Activated naive CD8-positive, alpha-beta T cell (primary cell): ENCODE measurements around the gene ITGB5.
A peak's percentile ranks its signal among the peaks of the same experiment; 100 is the strongest.

Experiments used
- H3K27ac Mint-ChIP-seq: one replicate; pipeline ENCODE4 v1.8.0; 2021; ENCODE audit warnings: mixed read lengths
- H3K27me3 Mint-ChIP-seq: one replicate; pipeline ENCODE4 v1.8.0; 2021; ENCODE audit warnings: mixed read lengths
- H3K36me3 Mint-ChIP-seq: one replicate; pipeline ENCODE4 v1.8.0; 2021; ENCODE audit warnings: mixed read lengths
- H3K4me1 Mint-ChIP-seq: one replicate; pipeline ENCODE4 v1.8.0; 2021; ENCODE audit warnings: low read depth, mixed read lengths
- H3K4me3 Mint-ChIP-seq: one replicate; pipeline ENCODE4 v1.8.0; 2021; ENCODE audit warnings: mild to moderate bottlenecking, mixed read lengths
- H3K9me3 Mint-ChIP-seq: one replicate; pipeline ENCODE4 v1.8.0; 2021; ENCODE audit warnings: low read depth, mixed read lengths

ITGB5 gene

GRCh38 chr3:124907957-124908356 lies 20.8 kb upstream of the ITGB5 start:
- no peak overlapping the region for H3K4me3 Mint-ChIP-seq
- no peaks in the 10 kb centered on the region for H3K36me3 Mint-ChIP-seq
- H3K27ac Mint-ChIP-seq: no peak overlapping the region
- no peaks in the 10 kb centered on the region for H3K9me3 Mint-ChIP-seq
- H3K27me3 Mint-ChIP-seq: peaks cover 2% of the 10 kb centered on the region
- H3K4me1 Mint-ChIP-seq: no peaks in the 10 kb centered on the region

- Mint-ChIP-seq H3K27me3 (peaks cover 2% of the 10 kb centered on the region), H3K27ac (no peak overlapping the region), H3K9me3 (no peaks in the 10 kb centered on the region), H3K36me3 (no peaks in the 10 kb centered on the region), H3K4me3 (no peak overlapping the region), H3K4me1 (peaks cover 10% of the 10 kb centered on the region)
These were observed 17.8 kb upstream of the ITGB5 start for GRCh38 chr3:124904835-124905492.

GRCh38 chr3:124903896-124904834 lies 17.0 kb upstream of the ITGB5 start:
- H3K4me3 Mint-ChIP-seq: no peak overlapping the region
- H3K36me3 Mint-ChIP-seq: no peaks in the 10 kb centered on the region
- no peaks in the 10 kb centered on the region for H3K9me3 Mint-ChIP-seq
- H3K27ac Mint-ChIP-seq: no peak overlapping the region
- peaks cover 10% of the 10 kb centered on the region for H3K4me1 Mint-ChIP-seq
- H3K27me3 Mint-ChIP-seq: peaks cover 2% of the 10 kb centered on the region

GRCh38 chr3:124896824-124897526 lies 9.8 kb upstream of the ITGB5 start:
- no peaks in the 10 kb centered on the region for H3K9me3 Mint-ChIP-seq
- no peak overlapping the region for H3K4me3 Mint-ChIP-seq
- peaks cover 10% of the 10 kb centered on the region for H3K4me1 Mint-ChIP-seq
- H3K36me3 Mint-ChIP-seq: peaks cover 4% of the 10 kb centered on the region
- H3K27me3 Mint-ChIP-seq: peaks cover 3% of the 10 kb centered on the region
- no peak overlapping the region for H3K27ac Mint-ChIP-seq

GRCh38 chr3:124895756-124896155 lies 8.6 kb upstream of the ITGB5 start:
- Mint-ChIP-seq H3K36me3 (peaks cover 4% of the 10 kb centered on the region), H3K27ac (no peak overlapping the region), H3K4me1 (peaks cover 5% of the 10 kb centered on the region), H3K27me3 (peaks cover 3% of the 10 kb centered on the region), H3K4me3 (no peak overlapping the region), H3K9me3 (no peaks in the 10 kb centered on the region)

GRCh38 chr3:124893526-124893925 lies 6.4 kb upstream of the ITGB5 start:
- Mint-ChIP-seq H3K27ac (no peak overlapping the region), H3K4me1 (no peaks in the 10 kb centered on the region), H3K9me3 (no peaks in the 10 kb centered on the region), H3K36me3 (peaks cover 4% of the 10 kb centered on the region), H3K27me3 (peaks cover 9% of the 10 kb centered on the region), H3K4me3 (no peak overlapping the region)

DNA sequence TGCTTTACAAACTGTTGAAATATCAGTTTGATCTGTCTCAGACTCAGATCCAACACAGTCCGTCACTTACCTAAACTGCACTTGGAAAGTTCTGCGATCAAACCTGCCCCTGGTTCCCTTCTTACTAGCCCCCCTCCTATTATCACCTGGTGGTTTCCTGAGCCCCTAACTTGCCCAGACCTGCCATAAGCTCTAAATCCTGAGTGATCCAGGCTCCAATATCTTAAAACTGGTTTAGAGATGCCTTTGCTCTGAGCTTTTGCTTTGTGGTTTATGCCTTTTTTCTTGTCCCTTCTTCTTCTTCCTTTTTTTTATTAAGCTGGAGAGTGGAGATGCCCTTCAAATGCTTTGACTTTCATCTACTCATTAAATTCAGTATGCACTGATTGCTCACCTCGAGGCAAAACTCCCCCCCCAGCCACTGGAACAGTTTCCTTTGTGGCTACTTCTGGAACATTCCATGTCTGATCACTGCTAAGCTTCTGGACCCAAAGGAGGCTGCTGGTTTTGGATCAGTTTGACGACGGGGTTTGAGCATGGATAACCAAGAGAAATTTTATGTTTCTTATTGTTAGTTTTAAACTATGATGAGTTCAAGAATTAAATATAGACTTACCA lies 3.5 kb upstream of the ITGB5 start:
- H3K27ac Mint-ChIP-seq: no peak overlapping the region
- no peaks in the 10 kb centered on the region for H3K9me3 Mint-ChIP-seq
- H3K27me3 Mint-ChIP-seq: peaks cover 18% of the 10 kb centered on the region
- no peak overlapping the region for H3K4me3 Mint-ChIP-seq
- H3K36me3 Mint-ChIP-seq: peaks cover 2% of the 10 kb centered on the region
- H3K4me1 Mint-ChIP-seq: peaks cover 4% of the 10 kb centered on the region

DNA sequence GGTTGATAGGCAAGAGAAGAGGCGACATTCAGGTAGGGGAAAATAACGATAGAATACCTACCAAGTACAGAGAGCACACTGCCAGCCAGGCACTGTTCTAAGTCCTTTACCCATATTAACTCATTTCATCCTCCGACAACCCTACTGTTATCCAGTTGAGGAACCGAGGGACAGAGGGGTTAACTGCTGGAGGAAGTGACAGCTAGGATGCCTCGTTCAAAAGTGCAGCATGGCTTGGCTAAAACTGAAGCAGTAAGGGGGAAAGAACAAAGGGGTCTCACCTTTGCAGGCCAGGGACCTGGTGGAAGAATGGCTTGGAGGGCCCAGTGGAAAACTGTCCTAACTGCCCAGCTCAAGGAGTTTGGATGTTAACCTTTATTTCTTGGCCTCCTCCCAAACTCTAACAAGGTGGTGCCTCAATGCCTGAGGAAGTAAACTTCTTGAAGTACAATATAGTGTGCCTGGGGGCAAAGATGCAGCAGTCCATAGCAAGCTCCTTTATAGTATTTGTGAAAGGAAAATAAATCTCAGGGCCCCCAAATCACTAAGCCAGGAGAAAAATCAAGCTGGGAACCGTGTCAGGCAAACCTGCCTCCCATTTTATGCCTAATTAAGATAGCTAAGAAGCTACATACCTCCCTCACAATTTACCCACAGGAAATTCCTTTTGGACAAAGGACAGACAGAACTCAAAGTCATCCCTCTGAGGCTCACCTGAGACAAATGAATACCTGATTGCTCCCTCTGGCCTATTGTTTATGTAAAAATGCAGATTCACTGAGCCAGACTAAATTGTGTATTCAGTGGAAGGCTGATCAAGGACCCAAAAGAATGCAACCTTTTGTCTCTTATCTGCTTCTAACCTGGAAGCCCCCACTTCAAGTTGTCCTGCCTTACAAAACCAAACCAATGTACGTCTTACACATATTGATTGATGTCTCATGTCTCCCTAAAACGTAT lies 1.6 kb upstream of the ITGB5 start:
- H3K9me3 Mint-ChIP-seq: no peaks in the 10 kb centered on the region
- peaks cover 5% of the 10 kb centered on the region for H3K4me1 Mint-ChIP-seq
- H3K27ac Mint-ChIP-seq: no peak overlapping the region
- H3K27me3 Mint-ChIP-seq: peaks cover 16% of the 10 kb centered on the region
- peak overlapping the region; percentile 69 for H3K4me3 Mint-ChIP-seq
- H3K36me3 Mint-ChIP-seq: no peaks in the 10 kb centered on the region

- H3K27me3 Mint-ChIP-seq: peaks cover 16% of the 10 kb centered on the region
- H3K27ac Mint-ChIP-seq: no peak overlapping the region
- no peaks in the 10 kb centered on the region for H3K9me3 Mint-ChIP-seq
- peaks cover 5% of the 10 kb centered on the region for H3K4me1 Mint-ChIP-seq
- H3K4me3 Mint-ChIP-seq: peak overlapping the region; percentile 69
- no peaks in the 10 kb centered on the region for H3K36me3 Mint-ChIP-seq
These were observed 750 bp upstream of the ITGB5 start for GRCh38 chr3:124887932-124888298.

DNA sequence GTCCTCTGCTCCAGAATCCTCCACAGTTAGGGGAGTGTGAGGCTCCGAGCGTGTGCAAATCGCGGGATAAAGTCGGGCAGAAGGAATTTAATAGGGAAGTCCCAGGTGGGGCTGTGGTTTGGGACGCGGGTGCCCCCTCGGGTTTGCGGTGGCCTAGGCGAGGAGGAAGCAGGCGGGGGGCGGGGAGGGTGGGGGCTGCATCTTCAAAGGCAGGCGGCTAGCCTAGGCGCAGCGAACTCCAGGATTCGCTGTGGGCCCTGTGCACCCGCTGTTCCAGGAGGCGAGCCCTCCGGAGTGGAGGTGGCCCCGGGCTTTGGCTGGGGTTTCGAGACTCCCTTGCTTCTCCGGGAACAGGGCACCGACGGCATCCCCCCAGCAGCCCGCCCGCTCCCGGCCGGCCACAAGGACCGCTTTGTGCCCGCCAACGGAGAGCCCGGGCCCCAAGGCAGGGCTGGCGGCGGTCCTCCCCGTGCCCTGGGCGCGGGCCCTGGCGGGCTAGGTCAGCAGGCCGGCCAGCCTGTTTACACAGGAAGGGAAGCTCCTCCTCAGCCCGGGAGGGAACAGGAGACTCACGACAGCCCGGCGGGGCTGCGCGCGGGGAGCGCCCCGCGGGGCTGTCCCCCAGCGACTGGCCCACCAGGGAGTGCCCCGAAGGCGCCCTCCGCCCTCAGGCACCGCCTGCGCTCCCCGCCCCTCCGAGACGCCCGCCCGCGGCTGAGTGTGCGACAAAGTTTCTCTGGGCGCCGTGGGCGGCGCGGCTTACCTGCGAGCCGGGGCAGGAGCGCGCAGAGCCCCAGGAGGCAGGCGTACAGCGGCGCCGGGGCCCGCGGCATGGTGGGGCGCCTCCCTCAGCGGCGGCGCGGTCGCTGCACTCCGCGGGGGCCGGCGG lies 753 bp downstream of the ITGB5 start:
- Mint-ChIP-seq H3K27ac (no peak overlapping the region), H3K27me3 (peaks cover 23% of the 10 kb centered on the region), H3K4me3 (peak overlapping the region; percentile 76), H3K9me3 (no peaks in the 10 kb centered on the region), H3K36me3 (no peaks in the 10 kb centered on the region), H3K4me1 (peaks cover 5% of the 10 kb centered on the region)

DNA sequence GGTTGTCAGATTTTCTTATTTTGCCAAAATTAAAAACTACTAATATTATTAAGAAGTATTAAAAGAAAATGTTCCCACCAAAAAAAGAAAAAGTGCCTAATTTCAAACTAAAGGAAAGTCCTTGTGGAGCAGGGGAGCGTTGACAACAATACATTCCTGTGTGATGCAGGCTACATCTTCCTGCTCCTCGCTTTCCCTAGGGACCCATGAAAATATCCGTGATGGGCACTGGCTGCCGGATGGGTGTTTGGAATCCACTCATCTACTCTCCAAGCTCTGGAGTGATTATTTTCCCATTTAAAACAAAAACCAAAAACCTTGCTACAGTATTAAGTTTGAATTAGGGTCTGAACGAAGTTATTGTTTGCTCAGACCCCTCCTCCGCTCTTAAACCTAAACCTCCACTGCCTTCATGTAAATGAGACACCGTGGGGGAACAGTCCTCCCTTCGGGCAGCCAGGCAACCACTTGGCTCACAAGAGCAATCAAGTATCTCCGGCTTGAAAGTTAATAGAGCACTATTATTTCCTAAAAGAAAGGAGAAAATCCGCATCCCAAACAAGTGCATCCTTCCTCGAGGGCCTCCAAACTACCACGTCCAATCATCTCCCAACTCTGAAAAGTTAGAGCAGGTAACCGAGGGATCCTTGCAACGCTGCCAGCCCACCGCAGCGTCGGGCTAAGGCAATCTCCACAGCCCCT lies 1.5 kb downstream of the ITGB5 start:
- Mint-ChIP-seq H3K27ac (no peak overlapping the region), H3K27me3 (peaks cover 22% of the 10 kb centered on the region), H3K4me1 (peaks cover 5% of the 10 kb centered on the region), H3K9me3 (no peaks in the 10 kb centered on the region), H3K4me3 (peak overlapping the region; percentile 76), H3K36me3 (no peaks in the 10 kb centered on the region)

GRCh38 chr3:124884474-124885101 lies 2.6 kb downstream of the ITGB5 start:
- Mint-ChIP-seq H3K27ac (no peak overlapping the region), H3K4me3 (no peak overlapping the region), H3K36me3 (no peaks in the 10 kb centered on the region), H3K4me1 (peaks cover 5% of the 10 kb centered on the region), H3K27me3 (peaks cover 20% of the 10 kb centered on the region), H3K9me3 (no peaks in the 10 kb centered on the region)
